ENCODE results near the gene FLT3LG.

DNA sequence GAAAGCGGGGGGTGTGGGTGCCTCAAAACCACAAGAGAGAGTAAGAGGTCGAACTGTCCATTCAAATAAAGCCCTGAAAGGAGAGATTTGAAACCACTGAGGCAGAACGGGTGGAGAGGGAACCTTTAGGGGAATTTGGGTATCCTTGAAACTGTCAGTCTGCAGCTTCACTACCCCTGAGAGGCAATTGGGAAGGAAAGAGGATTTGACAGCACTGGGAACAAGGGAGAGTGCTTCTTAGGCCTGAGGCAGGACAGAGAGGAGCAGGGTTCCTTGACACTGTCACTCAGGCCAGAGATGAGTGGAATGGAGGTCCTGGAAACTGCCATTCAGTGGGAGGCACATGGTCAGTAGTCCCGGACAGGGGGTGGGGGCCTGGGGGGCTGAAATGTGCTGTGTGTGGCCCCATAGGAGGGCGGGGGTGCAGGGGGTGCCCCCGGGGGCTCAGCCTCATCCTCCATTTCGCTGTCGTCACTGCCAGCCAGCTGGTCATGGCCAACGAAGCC lies 43.8 kb upstream of the FLT3LG start:
- TF ChIP-seq, protein P1, sequence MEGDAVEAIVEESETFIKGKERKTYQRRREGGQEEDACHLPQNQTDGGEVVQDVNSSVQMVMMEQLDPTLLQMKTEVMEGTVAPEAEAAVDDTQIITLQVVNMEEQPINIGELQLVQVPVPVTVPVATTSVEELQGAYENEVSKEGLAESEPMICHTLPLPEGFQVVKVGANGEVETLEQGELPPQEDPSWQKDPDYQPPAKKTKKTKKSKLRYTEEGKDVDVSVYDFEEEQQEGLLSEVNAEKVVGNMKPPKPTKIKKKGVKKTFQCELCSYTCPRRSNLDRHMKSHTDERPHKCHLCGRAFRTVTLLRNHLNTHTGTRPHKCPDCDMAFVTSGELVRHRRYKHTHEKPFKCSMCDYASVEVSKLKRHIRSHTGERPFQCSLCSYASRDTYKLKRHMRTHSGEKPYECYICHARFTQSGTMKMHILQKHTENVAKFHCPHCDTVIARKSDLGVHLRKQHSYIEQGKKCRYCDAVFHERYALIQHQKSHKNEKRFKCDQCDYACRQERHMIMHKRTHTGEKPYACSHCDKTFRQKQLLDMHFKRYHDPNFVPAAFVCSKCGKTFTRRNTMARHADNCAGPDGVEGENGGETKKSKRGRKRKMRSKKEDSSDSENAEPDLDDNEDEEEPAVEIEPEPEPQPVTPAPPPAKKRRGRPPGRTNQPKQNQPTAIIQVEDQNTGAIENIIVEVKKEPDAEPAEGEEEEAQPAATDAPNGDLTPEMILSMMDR (IDR thresholded peaks at IDR 0.05), result no peak
- TF ChIP-seq POLR2A (IDR thresholded peaks at IDR 0.05), result no peak
